Neural cell (in vitro differentiated cells): ENCODE results near the gene PIK3CG.

Source experiments
- EP300 ChIP-seq: fragments of 450-650 bp; conservative IDR thresholded peaks from 2 replicates; pipeline ENCODE4 v1.6.1; 2014; ENCODE audit warnings: antibody characterized with exemption, mild to moderate bottlenecking, moderate library complexity; ENCODE audit not compliant: poor library complexity, severe bottlenecking
- EZH2 ChIP-seq: fragments of 200-600, 300-800 bp; shearing (Covaris generic), sonication (generic); IDR thresholded peaks from 2 replicates; pipeline ENCODE4 v1.6.1; 2014; ENCODE audit warnings: antibody characterized with exemption, low read length, borderline replicate concordance, mild to moderate bottlenecking; ENCODE audit not compliant: insufficient read depth, poor library complexity, severe bottlenecking
- MXI1 ChIP-seq: fragments of 450-650 bp; conservative IDR thresholded peaks from 2 replicates; pipeline ENCODE4 v1.6.1; 2014; ENCODE audit warnings: antibody characterized with exemption, mild to moderate bottlenecking; ENCODE audit not compliant: poor library complexity, severe bottlenecking
- POLR2AphosphoS5 ChIP-seq: IDR thresholded peaks from 2 replicates; pipeline ENCODE4 v1.6.1; 2012
- RAD21 ChIP-seq: fragments of 450-650 bp; conservative IDR thresholded peaks from 2 replicates; pipeline ENCODE4 v1.6.1; 2014; ENCODE audit warnings: antibody characterized with exemption, mild to moderate bottlenecking, moderate library complexity
- SMC3 ChIP-seq: fragments of 450-650 bp; conservative IDR thresholded peaks from 2 replicates; pipeline ENCODE4 v1.6.1; 2014; ENCODE audit warnings: antibody characterized with exemption, mild to moderate bottlenecking, moderate library complexity; ENCODE audit not compliant: poor library complexity
- TAF1 ChIP-seq: IDR thresholded peaks from 2 replicates; pipeline ENCODE4 v1.6.1; 2012; ENCODE audit warnings: low read depth
- TF ChIP-seq, protein P1 (sequence below): fragments of 450-650 bp; IDR thresholded peaks from 2 replicates; pipeline ENCODE4 v1.5.1; 2014; ENCODE audit warnings: antibody characterized with exemption, mild to moderate bottlenecking, moderate library complexity; ENCODE audit not compliant: poor library complexity, severe bottlenecking
- TF ChIP-seq, protein P2 (sequence below): IDR thresholded peaks from 2 replicates; pipeline ENCODE4 v1.6.1; 2012; ENCODE audit warnings: borderline replicate concordance

DNA sequence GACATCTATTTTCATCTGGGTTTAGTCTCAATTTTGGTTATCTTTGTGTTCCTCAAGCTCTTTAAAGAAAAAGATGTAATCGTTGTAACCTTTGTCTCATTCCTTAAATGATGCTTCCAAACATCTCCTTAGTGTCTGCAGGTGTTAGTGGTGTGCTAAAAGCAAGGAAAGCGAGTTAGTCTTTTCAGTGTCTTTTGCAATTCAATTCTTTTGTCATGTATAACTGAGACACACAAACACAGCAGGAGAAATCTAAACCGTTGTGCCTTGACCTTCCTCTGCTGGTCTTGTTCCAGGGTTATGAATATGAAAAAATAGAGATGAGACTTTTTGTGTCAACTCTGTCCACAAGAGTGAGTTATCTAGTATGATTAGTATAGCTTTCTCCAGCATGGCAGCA lies 40.7 kb downstream of the PIK3CG start:
- TF ChIP-seq, protein P1, sequence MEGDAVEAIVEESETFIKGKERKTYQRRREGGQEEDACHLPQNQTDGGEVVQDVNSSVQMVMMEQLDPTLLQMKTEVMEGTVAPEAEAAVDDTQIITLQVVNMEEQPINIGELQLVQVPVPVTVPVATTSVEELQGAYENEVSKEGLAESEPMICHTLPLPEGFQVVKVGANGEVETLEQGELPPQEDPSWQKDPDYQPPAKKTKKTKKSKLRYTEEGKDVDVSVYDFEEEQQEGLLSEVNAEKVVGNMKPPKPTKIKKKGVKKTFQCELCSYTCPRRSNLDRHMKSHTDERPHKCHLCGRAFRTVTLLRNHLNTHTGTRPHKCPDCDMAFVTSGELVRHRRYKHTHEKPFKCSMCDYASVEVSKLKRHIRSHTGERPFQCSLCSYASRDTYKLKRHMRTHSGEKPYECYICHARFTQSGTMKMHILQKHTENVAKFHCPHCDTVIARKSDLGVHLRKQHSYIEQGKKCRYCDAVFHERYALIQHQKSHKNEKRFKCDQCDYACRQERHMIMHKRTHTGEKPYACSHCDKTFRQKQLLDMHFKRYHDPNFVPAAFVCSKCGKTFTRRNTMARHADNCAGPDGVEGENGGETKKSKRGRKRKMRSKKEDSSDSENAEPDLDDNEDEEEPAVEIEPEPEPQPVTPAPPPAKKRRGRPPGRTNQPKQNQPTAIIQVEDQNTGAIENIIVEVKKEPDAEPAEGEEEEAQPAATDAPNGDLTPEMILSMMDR: no peak
- no peak for TF ChIP-seq POLR2AphosphoS5
- TF ChIP-seq EZH2: no peak
- no peak for TF ChIP-seq RAD21
- TF ChIP-seq TAF1: no peak
- TF ChIP-seq SMC3: no peak
- TF ChIP-seq, protein P2, sequence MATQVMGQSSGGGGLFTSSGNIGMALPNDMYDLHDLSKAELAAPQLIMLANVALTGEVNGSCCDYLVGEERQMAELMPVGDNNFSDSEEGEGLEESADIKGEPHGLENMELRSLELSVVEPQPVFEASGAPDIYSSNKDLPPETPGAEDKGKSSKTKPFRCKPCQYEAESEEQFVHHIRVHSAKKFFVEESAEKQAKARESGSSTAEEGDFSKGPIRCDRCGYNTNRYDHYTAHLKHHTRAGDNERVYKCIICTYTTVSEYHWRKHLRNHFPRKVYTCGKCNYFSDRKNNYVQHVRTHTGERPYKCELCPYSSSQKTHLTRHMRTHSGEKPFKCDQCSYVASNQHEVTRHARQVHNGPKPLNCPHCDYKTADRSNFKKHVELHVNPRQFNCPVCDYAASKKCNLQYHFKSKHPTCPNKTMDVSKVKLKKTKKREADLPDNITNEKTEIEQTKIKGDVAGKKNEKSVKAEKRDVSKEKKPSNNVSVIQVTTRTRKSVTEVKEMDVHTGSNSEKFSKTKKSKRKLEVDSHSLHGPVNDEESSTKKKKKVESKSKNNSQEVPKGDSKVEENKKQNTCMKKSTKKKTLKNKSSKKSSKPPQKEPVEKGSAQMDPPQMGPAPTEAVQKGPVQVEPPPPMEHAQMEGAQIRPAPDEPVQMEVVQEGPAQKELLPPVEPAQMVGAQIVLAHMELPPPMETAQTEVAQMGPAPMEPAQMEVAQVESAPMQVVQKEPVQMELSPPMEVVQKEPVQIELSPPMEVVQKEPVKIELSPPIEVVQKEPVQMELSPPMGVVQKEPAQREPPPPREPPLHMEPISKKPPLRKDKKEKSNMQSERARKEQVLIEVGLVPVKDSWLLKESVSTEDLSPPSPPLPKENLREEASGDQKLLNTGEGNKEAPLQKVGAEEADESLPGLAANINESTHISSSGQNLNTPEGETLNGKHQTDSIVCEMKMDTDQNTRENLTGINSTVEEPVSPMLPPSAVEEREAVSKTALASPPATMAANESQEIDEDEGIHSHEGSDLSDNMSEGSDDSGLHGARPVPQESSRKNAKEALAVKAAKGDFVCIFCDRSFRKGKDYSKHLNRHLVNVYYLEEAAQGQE: no peak
- TF ChIP-seq MXI1: no peak
- TF ChIP-seq EP300: no peak
